Measurements from ENCODE around the gene MOB1B.

MOB1B gene

DNA sequence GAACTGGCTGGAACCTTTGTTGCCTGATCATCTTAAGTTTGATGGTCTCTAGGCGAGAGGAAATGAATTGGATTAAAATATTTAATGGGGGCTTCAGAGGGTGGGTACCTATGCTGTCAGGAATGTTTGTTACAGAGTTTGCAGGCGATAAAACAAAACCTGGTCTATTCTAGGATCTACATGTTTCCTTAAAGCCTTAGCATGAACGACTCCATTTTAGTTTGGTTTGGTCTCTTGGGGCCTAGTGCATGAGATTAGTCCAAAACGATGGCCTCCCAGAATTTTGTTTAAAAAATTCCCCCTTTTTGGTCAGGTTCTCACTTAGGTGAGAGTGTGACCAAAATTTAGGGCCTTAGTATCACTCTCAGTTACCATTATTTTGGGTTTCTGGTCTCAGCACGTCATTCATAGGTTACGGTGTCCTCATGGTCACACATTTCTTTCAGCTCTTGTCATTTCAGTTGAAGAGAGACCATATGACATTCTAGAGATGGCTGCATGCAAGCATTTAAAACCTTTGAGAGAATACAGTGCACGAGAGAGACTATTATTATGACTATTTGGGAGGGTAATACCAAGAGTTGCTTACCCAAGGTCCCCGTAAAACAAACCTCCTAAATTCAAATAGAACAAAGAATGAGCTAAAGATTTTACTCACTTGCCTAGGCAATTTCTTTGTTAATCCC lies 13.8 kb downstream of the MOB1B start:
- TF ChIP-seq FOXM1 (IDR thresholded peaks at IDR 0.05; ENCODE audit: borderline replicate concordance, low read depth) (no peak), TCF12 (IDR thresholded peaks at IDR 0.05; ENCODE audit: low read depth) (no peak), CEBPB (IDR thresholded peaks at IDR 0.05) (no peak), ZBTB7A (IDR thresholded peaks at IDR 0.05; ENCODE audit: low read depth) (no peak), EP300 (IDR thresholded peaks at IDR 0.05; ENCODE audit: borderline replicate concordance) (no peak), TEAD4 (IDR thresholded peaks at IDR 0.05) (no peak), RAD21 (IDR thresholded peaks at IDR 0.05; ENCODE audit: low read depth) (no peak)
- TF ChIP-seq, protein P1, sequence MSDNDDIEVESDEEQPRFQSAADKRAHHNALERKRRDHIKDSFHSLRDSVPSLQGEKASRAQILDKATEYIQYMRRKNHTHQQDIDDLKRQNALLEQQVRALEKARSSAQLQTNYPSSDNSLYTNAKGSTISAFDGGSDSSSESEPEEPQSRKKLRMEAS (IDR thresholded peaks at IDR 0.05): no peak
- TF ChIP-seq, protein P2, sequence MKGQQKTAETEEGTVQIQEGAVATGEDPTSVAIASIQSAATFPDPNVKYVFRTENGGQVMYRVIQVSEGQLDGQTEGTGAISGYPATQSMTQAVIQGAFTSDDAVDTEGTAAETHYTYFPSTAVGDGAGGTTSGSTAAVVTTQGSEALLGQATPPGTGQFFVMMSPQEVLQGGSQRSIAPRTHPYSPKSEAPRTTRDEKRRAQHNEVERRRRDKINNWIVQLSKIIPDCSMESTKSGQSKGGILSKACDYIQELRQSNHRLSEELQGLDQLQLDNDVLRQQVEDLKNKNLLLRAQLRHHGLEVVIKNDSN (IDR thresholded peaks at IDR 0.05): no peak
- TF ChIP-seq, protein P3, sequence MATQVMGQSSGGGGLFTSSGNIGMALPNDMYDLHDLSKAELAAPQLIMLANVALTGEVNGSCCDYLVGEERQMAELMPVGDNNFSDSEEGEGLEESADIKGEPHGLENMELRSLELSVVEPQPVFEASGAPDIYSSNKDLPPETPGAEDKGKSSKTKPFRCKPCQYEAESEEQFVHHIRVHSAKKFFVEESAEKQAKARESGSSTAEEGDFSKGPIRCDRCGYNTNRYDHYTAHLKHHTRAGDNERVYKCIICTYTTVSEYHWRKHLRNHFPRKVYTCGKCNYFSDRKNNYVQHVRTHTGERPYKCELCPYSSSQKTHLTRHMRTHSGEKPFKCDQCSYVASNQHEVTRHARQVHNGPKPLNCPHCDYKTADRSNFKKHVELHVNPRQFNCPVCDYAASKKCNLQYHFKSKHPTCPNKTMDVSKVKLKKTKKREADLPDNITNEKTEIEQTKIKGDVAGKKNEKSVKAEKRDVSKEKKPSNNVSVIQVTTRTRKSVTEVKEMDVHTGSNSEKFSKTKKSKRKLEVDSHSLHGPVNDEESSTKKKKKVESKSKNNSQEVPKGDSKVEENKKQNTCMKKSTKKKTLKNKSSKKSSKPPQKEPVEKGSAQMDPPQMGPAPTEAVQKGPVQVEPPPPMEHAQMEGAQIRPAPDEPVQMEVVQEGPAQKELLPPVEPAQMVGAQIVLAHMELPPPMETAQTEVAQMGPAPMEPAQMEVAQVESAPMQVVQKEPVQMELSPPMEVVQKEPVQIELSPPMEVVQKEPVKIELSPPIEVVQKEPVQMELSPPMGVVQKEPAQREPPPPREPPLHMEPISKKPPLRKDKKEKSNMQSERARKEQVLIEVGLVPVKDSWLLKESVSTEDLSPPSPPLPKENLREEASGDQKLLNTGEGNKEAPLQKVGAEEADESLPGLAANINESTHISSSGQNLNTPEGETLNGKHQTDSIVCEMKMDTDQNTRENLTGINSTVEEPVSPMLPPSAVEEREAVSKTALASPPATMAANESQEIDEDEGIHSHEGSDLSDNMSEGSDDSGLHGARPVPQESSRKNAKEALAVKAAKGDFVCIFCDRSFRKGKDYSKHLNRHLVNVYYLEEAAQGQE (IDR thresholded peaks at IDR 0.05; ENCODE audit: low read depth): no peak

DNA sequence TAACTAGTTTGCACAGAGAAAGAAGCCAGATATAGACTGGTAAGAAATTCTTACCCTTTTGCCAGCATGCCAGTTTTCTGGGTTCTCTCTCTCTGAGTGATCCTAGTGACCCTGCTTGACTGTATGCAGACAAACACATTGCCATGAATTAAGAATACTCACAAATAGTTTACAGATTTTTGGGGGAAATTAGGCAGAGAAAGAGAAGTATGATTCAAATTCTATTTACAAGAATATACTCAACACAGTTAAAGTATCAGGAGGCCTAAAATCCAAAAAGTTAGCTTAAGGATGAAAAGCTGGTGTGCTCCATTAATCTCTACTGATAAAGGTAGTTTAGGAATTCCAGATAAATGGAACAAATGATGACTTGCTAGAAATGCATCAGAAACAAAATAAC lies 18.4 kb downstream of the MOB1B start:
- no peak for TF ChIP-seq EP300 (IDR thresholded peaks at IDR 0.05; ENCODE audit: borderline replicate concordance)
- TF ChIP-seq FOXM1 (IDR thresholded peaks at IDR 0.05; ENCODE audit: borderline replicate concordance, low read depth): no peak
- no peak for TF ChIP-seq YY1 (IDR thresholded peaks at IDR 0.05; ENCODE audit: low read depth)
- TF ChIP-seq TCF12 (IDR thresholded peaks at IDR 0.05; ENCODE audit: low read depth): no peak
- TF ChIP-seq ZBTB7A (IDR thresholded peaks at IDR 0.05; ENCODE audit: low read depth): no peak
- TF ChIP-seq, protein P1 (IDR thresholded peaks at IDR 0.05): no peak
- no peak for TF ChIP-seq RAD21 (IDR thresholded peaks at IDR 0.05; ENCODE audit: low read depth)
- no peak for TF ChIP-seq TAF1 (IDR thresholded peaks at IDR 0.05; ENCODE audit: low read depth)
- TF ChIP-seq, protein P2 (IDR thresholded peaks at IDR 0.05): no peak
- TF ChIP-seq CEBPB (IDR thresholded peaks at IDR 0.05): no peak
- no peak for TF ChIP-seq CREB1 (IDR thresholded peaks at IDR 0.05; ENCODE audit: low read depth)
- TF ChIP-seq EGR1 (IDR thresholded peaks at IDR 0.05): no peak

DNA sequence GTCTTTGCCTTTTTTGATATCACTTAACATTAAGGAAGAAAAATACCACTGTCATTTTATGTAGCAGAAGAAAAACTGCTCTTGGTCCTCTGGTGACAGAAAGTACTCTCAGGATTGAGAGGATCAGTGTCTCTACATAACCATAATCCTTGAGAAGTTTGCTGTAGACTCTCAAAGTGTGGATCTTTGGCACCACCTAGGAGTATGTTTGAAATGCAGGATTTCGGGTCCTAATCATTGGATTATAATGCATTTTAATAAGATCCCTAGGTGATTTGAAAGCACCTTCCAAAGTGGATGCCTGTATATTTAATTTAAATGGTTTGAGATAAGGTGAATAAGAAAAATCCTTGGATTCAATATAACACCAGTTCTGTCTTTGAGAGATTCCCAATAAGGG lies 23.2 kb downstream of the MOB1B start:
- TF ChIP-seq, protein P1 (IDR thresholded peaks at IDR 0.05): no peak
- TF ChIP-seq RAD21 (IDR thresholded peaks at IDR 0.05; ENCODE audit: low read depth): peak; percentile 27; the same call in 1 of the 2 replicates

DNA sequence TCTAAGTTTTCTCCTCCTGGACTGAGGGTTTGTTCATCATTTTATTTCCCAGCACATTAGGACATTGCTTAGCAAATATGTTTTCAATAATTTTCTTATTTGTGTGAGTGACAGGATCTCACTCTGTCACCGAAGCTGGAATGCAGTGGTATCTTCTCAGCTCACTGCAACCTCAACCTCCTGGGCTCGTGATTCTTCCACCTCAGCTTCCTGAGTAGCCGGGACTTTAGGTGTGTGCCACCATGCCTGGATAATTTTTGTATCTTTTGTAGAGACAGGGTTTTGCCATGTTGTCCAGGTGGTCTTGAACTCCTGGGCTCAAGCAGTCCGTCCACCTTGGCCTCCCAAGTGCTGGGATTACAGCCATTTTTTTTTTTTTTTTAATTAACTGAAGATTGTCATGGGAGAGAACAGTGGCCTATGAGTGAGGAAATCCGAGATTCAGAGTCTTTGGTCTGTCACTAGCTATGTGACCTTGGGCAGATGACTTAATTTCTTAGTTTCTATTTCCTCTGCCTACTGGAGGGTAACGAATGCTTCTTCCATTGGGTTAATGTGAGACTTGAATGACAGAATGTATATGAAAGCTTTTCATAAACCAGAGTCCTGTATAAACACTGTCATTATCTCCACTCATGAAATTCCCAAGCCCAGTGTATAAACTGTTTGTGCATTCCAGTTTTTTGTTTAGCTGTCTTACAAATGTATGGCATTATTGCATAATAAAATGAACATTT lies 23.9 kb downstream of the MOB1B start:
- no peak for TF ChIP-seq FOXM1 (IDR thresholded peaks at IDR 0.05; ENCODE audit: borderline replicate concordance, low read depth)
- TF ChIP-seq, protein P3 (IDR thresholded peaks at IDR 0.05; ENCODE audit: low read depth): no peak
- no peak for TF ChIP-seq TEAD4 (IDR thresholded peaks at IDR 0.05)
- TF ChIP-seq, protein P2 (IDR thresholded peaks at IDR 0.05): no peak
- TF ChIP-seq CEBPB (IDR thresholded peaks at IDR 0.05): no peak
- TF ChIP-seq, protein P1 (IDR thresholded peaks at IDR 0.05): no peak
- TF ChIP-seq TAF1 (IDR thresholded peaks at IDR 0.05; ENCODE audit: low read depth): no peak
- TF ChIP-seq RAD21 (IDR thresholded peaks at IDR 0.05; ENCODE audit: low read depth): no peak
- no peak for TF ChIP-seq EGR1 (IDR thresholded peaks at IDR 0.05)
- no peak for TF ChIP-seq CREB1 (IDR thresholded peaks at IDR 0.05; ENCODE audit: low read depth)
- no peak for TF ChIP-seq NFIC (IDR thresholded peaks at IDR 0.05)
- no peak for TF ChIP-seq ZBTB7A (IDR thresholded peaks at IDR 0.05; ENCODE audit: low read depth)
- no peak for TF ChIP-seq TCF12 (IDR thresholded peaks at IDR 0.05; ENCODE audit: low read depth)
- TF ChIP-seq EP300 (IDR thresholded peaks at IDR 0.05; ENCODE audit: borderline replicate concordance): no peak
- TF ChIP-seq YY1 (IDR thresholded peaks at IDR 0.05; ENCODE audit: low read depth): no peak
